OCI-LY3 (cell line): ENCODE results near the gene ANKRD55.

Source experiments
- H2AFZ ChIP-seq: fragments of 200-600, 300-600 bp; shearing (Covaris generic); 2 replicates; pipeline ENCODE4 v1.6.0; 2014; ENCODE audit warnings: antibody characterized with exemption, low read depth, low read length
- H3K27ac ChIP-seq: fragments of 200-600, 300-600 bp; sonication (generic); 2 replicates; pipeline ENCODE4 v1.5.1; 2014; ENCODE audit warnings: mild to moderate bottlenecking, low read length, moderate library complexity, mixed read lengths
- H3K27me3 ChIP-seq: fragments of 200-600, 300-600 bp; sonication (generic); 2 replicates; pipeline ENCODE4 v1.6.1; 2014; ENCODE audit warnings: low read depth, low read length, mixed read lengths
- H3K36me3 ChIP-seq: fragments of 200-600, 300-600 bp; sonication (generic); replicated peaks from 2 replicates; pipeline ENCODE3; 2014; ENCODE audit warnings: low read depth, low read length, mixed read lengths
- H3K4me1 ChIP-seq: fragments of 300-600, 200-600 bp; sonication (generic); 2 replicates; pipeline ENCODE4 v1.6.1; 2014; ENCODE audit warnings: low read length, mixed read lengths
- H3K4me2 ChIP-seq: fragments of 200-600, 300-600 bp; sonication (generic); 2 replicates; pipeline ENCODE4 v1.6.1; 2014; ENCODE audit warnings: low read length, mixed read lengths
- H3K4me3 ChIP-seq: fragments of 300-600, 200-600 bp; sonication (generic); 2 replicates; pipeline ENCODE4 v1.5.1; 2014; ENCODE audit warnings: antibody characterized with exemption, mild to moderate bottlenecking, low read length, moderate library complexity
- H3K79me2 ChIP-seq: fragments of 300-600, 200-600 bp; shearing (Covaris generic); 2 replicates; pipeline ENCODE4 v1.6.1; 2014; ENCODE audit warnings: mild to moderate bottlenecking, low read length, mixed read lengths
- H3K9ac ChIP-seq: fragments of 300-600, 200-600 bp; shearing (Covaris generic); 2 replicates; pipeline ENCODE4 v1.6.0; 2014; ENCODE audit warnings: mild to moderate bottlenecking, low read length, moderate library complexity
- H3K9me3 ChIP-seq: fragments of 200-600, 300-600 bp; shearing (Covaris generic); 2 replicates; pipeline ENCODE4 v1.6.1; 2014; ENCODE audit warnings: low read length, mixed read lengths; ENCODE audit not compliant: insufficient read depth
- H4K20me1 ChIP-seq: fragments of 200-600, 300-600 bp; sonication (generic); 2 replicates; pipeline ENCODE4 v1.6.1; 2016; ENCODE audit warnings: low read length, mixed read lengths; ENCODE audit not compliant: insufficient read depth
- EZH2phosphoT487 ChIP-seq: fragments of 200-600 bp; shearing (Covaris generic); IDR thresholded peaks from 2 replicates; pipeline ENCODE4 v1.6.1; 2018; ENCODE audit warnings: antibody characterized with exemption, mixed run types, low read depth
- TF ChIP-seq, protein P1 (sequence below): fragments of 200-600, 300-600 bp; sonication (generic); IDR thresholded peaks from 2 replicates; pipeline ENCODE4 v1.5.1; 2014; ENCODE audit warnings: antibody characterized with exemption, low read length, low read depth

Gene ANKRD55

GRCh38 chr5:56059854-56060253 lies 173.3 kb downstream of the ANKRD55 start:
- Histone ChIP-seq H3K9me3 (no peaks in the 10 kb centered on the region), H2AFZ (no peak overlapping the region), H3K27ac (no peak overlapping the region), H3K36me3 (no peaks in the 10 kb centered on the region), H3K4me1 (peaks cover 38% of the 10 kb centered on the region), H3K4me2 (no peak overlapping the region), H3K4me3 (no peak overlapping the region), H4K20me1 (no peaks in the 10 kb centered on the region), H3K27me3 (peaks cover 20% of the 10 kb centered on the region), H3K79me2 (no peaks in the 10 kb centered on the region), H3K9ac (no peak overlapping the region)
- no peak for TF ChIP-seq EZH2phosphoT487
- TF ChIP-seq, protein P1, sequence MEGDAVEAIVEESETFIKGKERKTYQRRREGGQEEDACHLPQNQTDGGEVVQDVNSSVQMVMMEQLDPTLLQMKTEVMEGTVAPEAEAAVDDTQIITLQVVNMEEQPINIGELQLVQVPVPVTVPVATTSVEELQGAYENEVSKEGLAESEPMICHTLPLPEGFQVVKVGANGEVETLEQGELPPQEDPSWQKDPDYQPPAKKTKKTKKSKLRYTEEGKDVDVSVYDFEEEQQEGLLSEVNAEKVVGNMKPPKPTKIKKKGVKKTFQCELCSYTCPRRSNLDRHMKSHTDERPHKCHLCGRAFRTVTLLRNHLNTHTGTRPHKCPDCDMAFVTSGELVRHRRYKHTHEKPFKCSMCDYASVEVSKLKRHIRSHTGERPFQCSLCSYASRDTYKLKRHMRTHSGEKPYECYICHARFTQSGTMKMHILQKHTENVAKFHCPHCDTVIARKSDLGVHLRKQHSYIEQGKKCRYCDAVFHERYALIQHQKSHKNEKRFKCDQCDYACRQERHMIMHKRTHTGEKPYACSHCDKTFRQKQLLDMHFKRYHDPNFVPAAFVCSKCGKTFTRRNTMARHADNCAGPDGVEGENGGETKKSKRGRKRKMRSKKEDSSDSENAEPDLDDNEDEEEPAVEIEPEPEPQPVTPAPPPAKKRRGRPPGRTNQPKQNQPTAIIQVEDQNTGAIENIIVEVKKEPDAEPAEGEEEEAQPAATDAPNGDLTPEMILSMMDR = no peak

GRCh38 chr5:56056875-56057274 lies 176.3 kb downstream of the ANKRD55 start:
- H3K9me3 ChIP-seq = no peaks in the 10 kb centered on the region
- H4K20me1 ChIP-seq = no peaks in the 10 kb centered on the region
- peak overlapping the region; percentile 57 for H3K4me3 ChIP-seq
- H2AFZ ChIP-seq = no peak overlapping the region
- peaks cover 27% of the 10 kb centered on the region for H3K4me1 ChIP-seq
- H3K4me2 ChIP-seq = peak overlapping the region; percentile 75
- no peak overlapping the region for H3K27ac ChIP-seq
- no peaks in the 10 kb centered on the region for H3K36me3 ChIP-seq
- H3K9ac ChIP-seq = no peak overlapping the region
- no peaks in the 10 kb centered on the region for H3K79me2 ChIP-seq
- TF ChIP-seq, protein P1 = no peak
- no peak for TF ChIP-seq EZH2phosphoT487
- peaks cover 26% of the 10 kb centered on the region for H3K27me3 ChIP-seq

DNA sequence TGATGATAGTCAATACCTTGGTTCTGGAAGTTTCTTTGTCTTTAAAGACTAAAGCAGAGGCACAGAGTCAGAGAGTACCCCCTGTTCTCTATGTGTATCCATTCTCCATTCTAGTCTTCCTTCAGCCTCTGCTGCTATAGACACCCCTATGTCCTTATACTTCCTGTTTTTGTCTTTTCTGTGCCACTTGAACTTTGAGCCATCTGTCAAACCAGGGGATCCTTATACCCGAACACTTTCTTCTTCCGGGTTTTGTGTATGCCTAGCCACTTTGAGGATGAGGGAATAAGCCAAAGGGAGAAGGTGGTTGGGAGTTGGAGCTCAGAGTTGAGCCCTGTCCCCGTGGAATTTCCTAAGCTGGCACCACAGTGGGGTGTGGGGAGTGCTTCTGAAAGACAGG lies 177.3 kb downstream of the ANKRD55 start:
- Histone ChIP-seq H3K79me2 (no peaks in the 10 kb centered on the region), H3K27me3 (peaks cover 25% of the 10 kb centered on the region), H3K27ac (no peak overlapping the region), H3K9me3 (no peaks in the 10 kb centered on the region), H3K36me3 (no peaks in the 10 kb centered on the region), H2AFZ (no peak overlapping the region), H3K4me3 (0 out of 2 replicates have a peak overlapping the region, but pooled peaks have one; percentile 57), H3K9ac (no peak overlapping the region), H4K20me1 (no peaks in the 10 kb centered on the region), H3K4me2 (peak overlapping the region; percentile 75), H3K4me1 (peaks cover 26% of the 10 kb centered on the region)
- TF ChIP-seq EZH2phosphoT487 = no peak
- TF ChIP-seq, protein P1 = no peak

DNA sequence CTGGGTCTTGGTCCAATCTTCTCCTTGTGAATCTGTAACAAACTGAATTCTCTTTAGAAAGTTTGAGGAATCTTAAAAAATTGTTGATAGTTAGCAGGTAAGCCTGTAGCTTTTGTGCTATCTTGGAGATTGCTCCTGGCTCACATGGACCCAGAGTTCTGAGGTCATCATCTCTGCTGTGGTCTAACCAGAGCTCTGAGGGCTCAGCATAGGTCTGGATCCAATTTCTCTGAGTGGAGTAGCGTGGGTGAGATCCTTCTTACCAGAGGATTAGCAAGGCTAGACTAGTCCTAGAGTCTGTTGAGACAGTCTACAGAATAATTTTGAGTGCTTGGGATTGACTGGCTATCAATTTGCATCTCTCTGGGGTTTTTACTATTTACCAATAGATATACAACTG lies 177.8 kb downstream of the ANKRD55 start:
- H2AFZ ChIP-seq = no peak overlapping the region
- H3K4me1 ChIP-seq = peaks cover 21% of the 10 kb centered on the region

More for the DNA sequence above, 177.8 kb downstream of the ANKRD55 start:
- Histone ChIP-seq H3K36me3 (no peaks in the 10 kb centered on the region), H3K79me2 (no peaks in the 10 kb centered on the region), H3K9me3 (no peaks in the 10 kb centered on the region), H3K27ac (no peak overlapping the region), H3K4me2 (no peak overlapping the region), H3K9ac (no peak overlapping the region), H3K4me3 (no peak overlapping the region), H3K27me3 (peaks cover 19% of the 10 kb centered on the region), H4K20me1 (no peaks in the 10 kb centered on the region)
- TF ChIP-seq, protein P1 = no peak
- no peak for TF ChIP-seq EZH2phosphoT487
